Endothelial cell of umbilical vein (primary cell): ENCODE results near the gene CSRP1. TPM values are rescaled to one million over a fixed set of nuclear protein-coding genes. Genes with fewer than 3 reads are reported as not detected.

Experiments
- BruUV-seq: library from RNA; stranded (reverse); fragments of 400-500 nt; replicated peaks from 2 replicates; lab custom pipeline; 2021; lab: Mats Ljungman, UMichigan
- CTCF ChIA-PET: fragments of 300-600, 350-600 bp; sonication (Branson Sonifier 250); formaldehyde crosslinking; loops from one replicate; lab custom pipeline; 2021; ENCODE audit warnings: antibody characterized with exemption, inconsistent platforms; lab: Charles Lee
- POLR2A ChIA-PET: fragments of 300-600, 350-600 bp; sonication (Branson Sonifier 250); formaldehyde crosslinking; loops from one replicate; lab custom pipeline; 2021; ENCODE audit warnings: antibody characterized with exemption, inconsistent platforms; lab: Charles Lee
- DNase-seq: peaks from one replicate; pipeline ENCODE4 v3.0.0-alpha.2; 2011; ENCODE audit warnings: low read depth, low spot score
- FAIRE-seq: peaks from 2 replicates; lab custom pipeline; 2011; peaks lifted over from hg19 to GRCh38; lab: Jason Lieb, UNC
- H2AFZ ChIP-seq: 2 replicates; pipeline ENCODE4 v1.6.0; 2012; ENCODE audit warnings: low read depth, low read length, control low read depth, inconsistent platforms
- H3K27ac ChIP-seq: 2 replicates; pipeline ENCODE4 v1.5.1; 2011; ENCODE audit warnings: low read depth, mild to moderate bottlenecking, control low read depth, low read length, moderate library complexity; ENCODE audit not compliant: insufficient read depth
- H3K27me3 ChIP-seq, 2 experiments: 2 replicates each; pipeline versions ENCODE4 v1.6.0 to v1.6.1; 2011; ENCODE audit warnings: low read length in 2 of 2, mixed read lengths in 1 of 2; ENCODE audit not compliant: control insufficient read depth in 2 of 2, insufficient read depth in 2 of 2
- H3K36me3 ChIP-seq, 2 experiments: 2 replicates in 1 of 2; 3 replicates in 1 of 2; pipeline ENCODE4 v1.5.1; 2011; ENCODE audit warnings: low read length in 2 of 2, mild to moderate bottlenecking in 1 of 2, moderate library complexity in 1 of 2; ENCODE audit not compliant: control insufficient read depth in 2 of 2, insufficient read depth in 2 of 2; ENCODE audit errors: extremely low read depth in 1 of 2
- H3K4me1 ChIP-seq: 3 replicates; pipeline ENCODE4 v1.5.1; 2011; ENCODE audit warnings: mild to moderate bottlenecking, low read length; ENCODE audit not compliant: control insufficient read depth, insufficient read depth; ENCODE audit errors: extremely low read depth
- H3K4me2 ChIP-seq: 2 replicates; pipeline ENCODE4 v1.6.1; 2011; ENCODE audit warnings: low read length, control low read depth, mixed read lengths; ENCODE audit not compliant: insufficient read depth
- H3K4me3 ChIP-seq, 3 experiments: fragments of 200-600 bp in 1 of 3; sonication (generic), shearing (Covaris generic) in 1 of 3; replicated peaks in 1 of 3; 2 replicates each; pipeline ENCODE4 v1.5.1; 2011 to 2016; ENCODE audit warnings: control low read depth in 3 of 3, low read length in 3 of 3, mild to moderate bottlenecking in 2 of 3, inconsistent platforms in 1 of 3, low read depth in 1 of 3, moderate library complexity in 1 of 3; ENCODE audit not compliant: insufficient read depth in 1 of 3
- H3K79me2 ChIP-seq: 2 replicates; pipeline ENCODE4 v1.6.0; 2012; ENCODE audit warnings: low read length, inconsistent platforms; ENCODE audit not compliant: control insufficient read depth, insufficient read depth
- H3K9ac ChIP-seq: replicated peaks from 2 replicates; pipeline ENCODE3; 2011; ENCODE audit warnings: low read length, control low read depth; ENCODE audit not compliant: insufficient read depth; ENCODE audit errors: extremely low read depth
- H3K9me1 ChIP-seq: replicated peaks from 3 replicates; pipeline ENCODE4 v1.6.0; 2011; ENCODE audit warnings: mild to moderate bottlenecking, low read length; ENCODE audit not compliant: control insufficient read depth, insufficient read depth; ENCODE audit errors: extremely low read depth
- H3K9me3 ChIP-seq: replicated peaks from 2 replicates; pipeline ENCODE4 v1.5.1; 2012; ENCODE audit warnings: low read length, inconsistent platforms; ENCODE audit not compliant: control insufficient read depth, insufficient read depth
- H4K20me1 ChIP-seq: replicated peaks from 2 replicates; pipeline ENCODE3; 2011; ENCODE audit warnings: mild to moderate bottlenecking, low read length; ENCODE audit not compliant: control insufficient read depth, insufficient read depth; ENCODE audit errors: extremely low read depth
- EZH2 ChIP-seq: IDR thresholded peaks from 2 replicates; pipeline ENCODE4 v1.6.1; 2012; ENCODE audit warnings: borderline replicate concordance, low read depth, mild to moderate bottlenecking, moderate library complexity, low read length, inconsistent platforms; ENCODE audit not compliant: severe bottlenecking
- FOS ChIP-seq: IDR thresholded peaks from 2 replicates; pipeline ENCODE4 v1.6.1; 2011; ENCODE audit warnings: mild to moderate bottlenecking, low read length, moderate library complexity, borderline replicate concordance; ENCODE audit not compliant: insufficient read depth
- GATA2 ChIP-seq: IDR thresholded peaks from 2 replicates; pipeline ENCODE4 v1.7.0; 2011; ENCODE audit warnings: low read depth, mild to moderate bottlenecking, moderate library complexity, mixed read lengths, low read length; ENCODE audit not compliant: insufficient read length, insufficient read depth
- JUN ChIP-seq: IDR thresholded peaks from 2 replicates; pipeline ENCODE4 v1.6.1; 2011; ENCODE audit warnings: borderline replicate concordance, low read depth; ENCODE audit not compliant: insufficient read length, insufficient read depth
- MAX ChIP-seq: IDR thresholded peaks from 2 replicates; pipeline ENCODE4 v1.6.1; 2011; ENCODE audit not compliant: insufficient read depth, insufficient read length
- MYC ChIP-seq: IDR thresholded peaks from one replicate; pipeline ENCODE4 v1.6.1; 2011; ENCODE audit warnings: mild to moderate bottlenecking, low read depth, low read length
- POLR2A ChIP-seq: IDR thresholded peaks from 2 replicates; pipeline ENCODE4 v1.6.1; 2012; ENCODE audit warnings: low read depth, mild to moderate bottlenecking, control low read depth, low read length
- POLR2AphosphoS5 ChIP-seq: IDR thresholded peaks from 2 replicates; pipeline ENCODE4 v1.6.1; 2012; ENCODE audit warnings: low read depth, mild to moderate bottlenecking, control low read depth, low read length, moderate library complexity; ENCODE audit not compliant: insufficient read depth
- dilution Hi-C: fragments of 300-500 bp; cut with MboI; formaldehyde crosslinking; loops from one replicate; pipeline ENCODE4 v1.15.0; 2019; ENCODE audit warnings: low sequenced_read_pairs; ENCODE audit not compliant: extremely low pct_ligation_motif_present
- intact Hi-C: fragments of 100-400 bp; cut with micrococcal nuclease; formaldehyde crosslinking; loops from one replicate; pipeline ENCODE4 v1.10.0; 2022
- polyA plus RNA-seq, 4 experiments: library from polyadenylated mRNA; depleted of rRNA in 3 of 4; stranded (reverse) in 3 of 4; unstranded in 1 of 4; fragments of >200 nt; gene quantifications; 2 replicates each; pipeline versions ENCODE4 v1.2.1 to v1.2.3, GENCODE V29; 2011 to 2012; ENCODE audit warnings: missing spikeins in 1 of 4
- total RNA-seq: library from RNA; stranded (reverse); gene quantifications from 2 replicates; pipeline ENCODE4 v1.2.3, GENCODE V29; 2021
- TF ChIP-seq, protein P1 (sequence below), 2 donors: IDR thresholded peaks; 1 replicate in 1 of 2; 2 replicates in 1 of 2; pipeline ENCODE4 v1.5.1; 2011; ENCODE audit warnings: low read length in 2 of 2, mild to moderate bottlenecking in 2 of 2, moderate library complexity in 2 of 2, control low read depth in 1 of 2, inconsistent platforms in 1 of 2, low read depth in 1 of 2; ENCODE audit not compliant: insufficient read depth in 1 of 2; ENCODE audit errors: extremely low read depth in 1 of 2

Gene CSRP1
- total and polyA plus RNA-seq, 2 donors (not counting 3 experiments of a cell fraction or from before 2014, with no cell fraction given): 393 to 510 TPM

DNA sequence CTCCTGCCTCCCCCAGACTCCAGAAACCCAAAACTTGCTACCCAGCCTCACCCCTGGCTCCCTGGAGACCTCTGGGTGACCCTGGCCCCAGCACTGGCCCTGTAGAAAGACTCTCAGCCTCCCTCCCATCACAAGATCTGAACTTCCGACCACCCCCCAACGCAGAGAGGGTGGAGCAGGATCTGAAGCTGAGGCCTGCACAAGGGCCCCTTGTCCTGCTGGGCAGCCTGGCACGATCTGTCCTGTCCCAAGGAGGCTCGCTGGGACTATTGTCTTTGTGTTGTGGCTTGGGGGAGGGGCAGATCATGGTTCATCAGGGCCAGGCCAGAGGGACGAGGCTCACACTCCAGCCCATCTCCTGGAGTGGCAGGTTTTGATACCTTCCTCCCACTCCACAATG is 57.9 kb downstream of the CSRP1 start:
- H3K4me2 ChIP-seq: no peak overlapping the region
- no peak for TF ChIP-seq EZH2
- no peak for TF ChIP-seq FOS
- no peak for TF ChIP-seq JUN
- no peak for TF ChIP-seq GATA2
- TF ChIP-seq MAX: no peak
- no peak for TF ChIP-seq POLR2AphosphoS5
- TF ChIP-seq, protein P1, sequence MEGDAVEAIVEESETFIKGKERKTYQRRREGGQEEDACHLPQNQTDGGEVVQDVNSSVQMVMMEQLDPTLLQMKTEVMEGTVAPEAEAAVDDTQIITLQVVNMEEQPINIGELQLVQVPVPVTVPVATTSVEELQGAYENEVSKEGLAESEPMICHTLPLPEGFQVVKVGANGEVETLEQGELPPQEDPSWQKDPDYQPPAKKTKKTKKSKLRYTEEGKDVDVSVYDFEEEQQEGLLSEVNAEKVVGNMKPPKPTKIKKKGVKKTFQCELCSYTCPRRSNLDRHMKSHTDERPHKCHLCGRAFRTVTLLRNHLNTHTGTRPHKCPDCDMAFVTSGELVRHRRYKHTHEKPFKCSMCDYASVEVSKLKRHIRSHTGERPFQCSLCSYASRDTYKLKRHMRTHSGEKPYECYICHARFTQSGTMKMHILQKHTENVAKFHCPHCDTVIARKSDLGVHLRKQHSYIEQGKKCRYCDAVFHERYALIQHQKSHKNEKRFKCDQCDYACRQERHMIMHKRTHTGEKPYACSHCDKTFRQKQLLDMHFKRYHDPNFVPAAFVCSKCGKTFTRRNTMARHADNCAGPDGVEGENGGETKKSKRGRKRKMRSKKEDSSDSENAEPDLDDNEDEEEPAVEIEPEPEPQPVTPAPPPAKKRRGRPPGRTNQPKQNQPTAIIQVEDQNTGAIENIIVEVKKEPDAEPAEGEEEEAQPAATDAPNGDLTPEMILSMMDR (IDR thresholded peaks at IDR 0.05; ENCODE audit: extremely low read depth in 1 of 2, insufficient read depth in 1 of 2, low read depth in 1 of 2, low read length in 2 of 2): no peak
- TF ChIP-seq POLR2A: no peak
- no peak for TF ChIP-seq MYC
- no peak overlapping the region for H3K4me3 ChIP-seq
- intact Hi-C loops: loop anchor here (1.0 to 2.0 kb wide), 3 partner anchors 20 to 64 kb away; partner anchors contain the start of gene PHLDA3
- H3K79me2 ChIP-seq: no peaks in the 10 kb centered on the region
- H3K9me3 ChIP-seq: no peaks in the 10 kb centered on the region
- H3K4me1 ChIP-seq: no peaks in the 10 kb centered on the region
- dilution Hi-C loops: no loop called here
- H3K9me1 ChIP-seq: no peaks in the 10 kb centered on the region
- peaks cover 0 to 2% of the 10 kb centered on the region in 2 experiments for H3K27me3 ChIP-seq
- DNase-seq: no peak
- no peak overlapping the region for H3K9ac ChIP-seq
- H4K20me1 ChIP-seq: no peaks in the 10 kb centered on the region
- FAIRE-seq: no peak
- no TSS peak for BruUV-seq
- H3K36me3 ChIP-seq: no peaks in the 10 kb centered on the region
- ChIA-PET POLR2A (interaction anchor here (1.3 kb wide), 1 partner anchor 14 kb away, joined by 3 read pairs; no protein-coding TSS in a partner anchor), CTCF (interaction anchor here (1.0 to 9.3 kb wide), 11 partner anchors 13 to 87 kb away, joined by 3 to 148 read pairs (median 7); partner anchors contain the start of gene PHLDA3)
- no peak overlapping the region for H2AFZ ChIP-seq
- no peak overlapping the region for H3K27ac ChIP-seq
